ENCODE results near the gene TCEANC2.

Gene TCEANC2

DNA sequence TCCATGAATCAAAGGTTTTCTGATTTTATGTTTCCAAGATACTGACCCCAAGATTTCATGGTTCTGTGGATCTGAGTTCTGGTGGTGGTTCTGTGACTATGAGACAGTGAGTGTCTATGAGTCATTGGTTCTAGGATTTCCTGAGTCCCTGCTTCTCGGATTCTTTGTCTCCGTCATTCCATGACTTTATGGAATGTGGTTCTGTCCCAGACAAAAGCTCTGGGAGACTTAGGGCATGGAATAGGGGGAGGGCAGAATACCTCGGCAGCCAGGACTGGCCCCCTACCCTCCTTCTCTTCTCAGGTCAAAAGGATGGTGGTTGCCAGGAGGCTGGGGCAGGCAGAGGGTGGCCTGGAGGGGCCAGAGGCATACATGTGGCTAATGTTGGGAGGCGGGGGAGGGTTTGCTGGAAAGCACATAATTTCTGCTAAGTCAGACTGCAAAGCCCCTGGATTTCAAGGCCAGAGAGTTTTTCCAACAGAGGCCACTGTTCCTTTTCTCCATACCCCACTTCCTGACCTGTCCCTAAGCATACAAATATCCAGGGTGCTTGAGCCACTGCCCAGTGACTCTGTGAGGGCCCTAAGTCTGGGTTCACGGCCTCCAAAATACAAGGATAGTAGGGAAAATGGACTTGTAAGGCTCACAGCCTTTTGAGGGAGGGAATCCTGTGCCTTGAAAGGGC, 82.2 kb downstream of the TCEANC2 start:
- TF ChIP-seq CTCF (IDR thresholded peaks at IDR 0.05), result no peak
- intact Hi-C loops (cut with DNase I; ENCODE audit: low total_unique reads), result no loop called here
- no peak for DNase-seq

GRCh38 chr1:54136269-54136896, 83.0 kb downstream of the TCEANC2 start:
- Histone ChIP-seq H3K36me3 (no peaks in the 10 kb centered on the region), H3K4me3 (no peak overlapping the region), H3K4me1 (peaks cover 0 to 12% (median 0%) of the 10 kb centered on the region in 4 donors), H3K27me3 (no peaks in the 10 kb centered on the region), H3K27ac (no peak overlapping the region), H3K9me3 (no peaks in the 10 kb centered on the region)
- intact Hi-C loops (cut with DNase I; ENCODE audit: low total_unique reads), result no loop called here
- no peak for TF ChIP-seq CTCF (IDR thresholded peaks at IDR 0.05)
- no peak for DNase-seq

More for the DNA sequence above, 82.2 kb downstream of the TCEANC2 start:
- no peak overlapping the region for H3K4me3 ChIP-seq
- no peaks in the 10 kb centered on the region for H3K27me3 ChIP-seq
- no peaks in the 10 kb centered on the region for H3K36me3 ChIP-seq
- H3K4me1 ChIP-seq, result peaks cover 0 to 12% (median 0%) of the 10 kb centered on the region in 4 donors
- H3K27ac ChIP-seq, result no peak overlapping the region
- no peaks in the 10 kb centered on the region for H3K9me3 ChIP-seq

- Histone ChIP-seq H3K4me3 (no peak overlapping the region), H3K4me1 (peaks cover 0 to 12% (median 0%) of the 10 kb centered on the region in 4 donors), H3K9me3 (no peaks in the 10 kb centered on the region), H3K27ac (no peak overlapping the region), H3K36me3 (no peaks in the 10 kb centered on the region), H3K27me3 (no peaks in the 10 kb centered on the region)
- intact Hi-C loops (cut with DNase I; ENCODE audit: low total_unique reads), result no loop called here
- no peak for TF ChIP-seq CTCF (IDR thresholded peaks at IDR 0.05)
- no peak for DNase-seq
Measured at GRCh38 chr1:54136963-54137533, 83.6 kb downstream of the TCEANC2 start.

- no peaks in the 10 kb centered on the region for H3K27me3 ChIP-seq
- no peak for TF ChIP-seq CTCF (IDR thresholded peaks at IDR 0.05)
- DNase-seq, result no peak
- no peak overlapping the region for H3K4me3 ChIP-seq
- no peak overlapping the region for H3K27ac ChIP-seq
- no peaks in the 10 kb centered on the region for H3K9me3 ChIP-seq
- peaks cover 0 to 12% (median 0%) of the 10 kb centered on the region in 4 donors for H3K4me1 ChIP-seq
- intact Hi-C loops (cut with DNase I; ENCODE audit: low total_unique reads), result no loop called here
- H3K36me3 ChIP-seq, result no peaks in the 10 kb centered on the region
Measured at GRCh38 chr1:54137534-54138061, 84.2 kb downstream of the TCEANC2 start.

DNA sequence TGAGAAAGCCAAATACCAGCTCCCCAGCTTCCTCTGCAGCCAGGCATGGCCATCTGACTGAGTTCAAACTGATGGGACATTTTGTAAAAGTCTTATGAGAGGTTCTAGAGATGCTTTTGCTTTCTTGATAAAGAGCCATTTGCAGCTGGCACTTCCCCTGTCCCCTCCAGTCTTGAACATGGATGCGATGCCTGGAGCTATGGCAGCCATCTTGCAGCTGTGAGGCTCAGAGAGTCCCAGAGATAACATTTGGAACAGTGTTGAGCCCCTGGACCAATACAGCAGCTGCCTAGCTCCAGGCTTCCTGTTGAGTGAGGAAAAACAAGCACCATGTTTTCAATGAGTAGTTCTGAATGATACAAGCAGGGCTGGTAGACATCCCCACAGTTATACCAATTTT, 85.6 kb downstream of the TCEANC2 start:
- H3K4me1 ChIP-seq, result peaks cover 0 to 12% (median 0%) of the 10 kb centered on the region in 4 donors
- H3K27ac ChIP-seq, result no peak overlapping the region
- DNase-seq, result no peak
- intact Hi-C loops (cut with DNase I; ENCODE audit: low total_unique reads), result no loop called here
- H3K9me3 ChIP-seq, result no peaks in the 10 kb centered on the region
- no peaks in the 10 kb centered on the region for H3K27me3 ChIP-seq
- no peaks in the 10 kb centered on the region for H3K36me3 ChIP-seq
- no peak for TF ChIP-seq CTCF (IDR thresholded peaks at IDR 0.05)
- no peak overlapping the region for H3K4me3 ChIP-seq

Measured in tibial artery (tissue), 4 donors.